ENCODE data around the gene PHACTR1. TPM values are rescaled to one million over a fixed set of nuclear protein-coding genes. Genes with fewer than 3 reads are reported as not detected.

Gene PHACTR1
- total RNA-seq, 1 experiment from 2014 or later: 0.05 TPM

DNA sequence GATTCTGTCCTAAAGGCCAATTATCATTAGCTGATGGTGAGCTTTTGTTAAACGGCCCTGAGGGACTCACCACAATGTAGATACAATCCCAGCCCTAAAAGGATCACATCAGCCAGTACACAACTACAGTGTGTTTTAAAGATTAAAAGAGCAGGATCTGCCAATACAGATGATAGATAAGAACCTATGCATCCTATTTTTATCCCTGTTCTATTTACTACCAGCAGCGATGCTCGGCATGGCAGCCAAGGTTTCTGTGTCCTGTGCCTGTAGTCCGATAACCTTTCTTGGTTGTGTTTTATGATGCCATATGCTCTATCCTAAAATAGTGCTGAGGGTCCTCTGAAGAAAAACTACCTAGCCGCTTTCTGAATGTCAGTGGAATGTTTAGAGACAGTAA, 289.4 kb downstream of the PHACTR1 start:
- ChIA-PET CTCF (no interaction called here), POLR2A (no interaction called here)
- TF ChIP-seq TCF7L2 (IDR thresholded peaks at IDR 0.05; ENCODE audit: low read depth, low read length): no peak
- TF ChIP-seq, protein P1, sequence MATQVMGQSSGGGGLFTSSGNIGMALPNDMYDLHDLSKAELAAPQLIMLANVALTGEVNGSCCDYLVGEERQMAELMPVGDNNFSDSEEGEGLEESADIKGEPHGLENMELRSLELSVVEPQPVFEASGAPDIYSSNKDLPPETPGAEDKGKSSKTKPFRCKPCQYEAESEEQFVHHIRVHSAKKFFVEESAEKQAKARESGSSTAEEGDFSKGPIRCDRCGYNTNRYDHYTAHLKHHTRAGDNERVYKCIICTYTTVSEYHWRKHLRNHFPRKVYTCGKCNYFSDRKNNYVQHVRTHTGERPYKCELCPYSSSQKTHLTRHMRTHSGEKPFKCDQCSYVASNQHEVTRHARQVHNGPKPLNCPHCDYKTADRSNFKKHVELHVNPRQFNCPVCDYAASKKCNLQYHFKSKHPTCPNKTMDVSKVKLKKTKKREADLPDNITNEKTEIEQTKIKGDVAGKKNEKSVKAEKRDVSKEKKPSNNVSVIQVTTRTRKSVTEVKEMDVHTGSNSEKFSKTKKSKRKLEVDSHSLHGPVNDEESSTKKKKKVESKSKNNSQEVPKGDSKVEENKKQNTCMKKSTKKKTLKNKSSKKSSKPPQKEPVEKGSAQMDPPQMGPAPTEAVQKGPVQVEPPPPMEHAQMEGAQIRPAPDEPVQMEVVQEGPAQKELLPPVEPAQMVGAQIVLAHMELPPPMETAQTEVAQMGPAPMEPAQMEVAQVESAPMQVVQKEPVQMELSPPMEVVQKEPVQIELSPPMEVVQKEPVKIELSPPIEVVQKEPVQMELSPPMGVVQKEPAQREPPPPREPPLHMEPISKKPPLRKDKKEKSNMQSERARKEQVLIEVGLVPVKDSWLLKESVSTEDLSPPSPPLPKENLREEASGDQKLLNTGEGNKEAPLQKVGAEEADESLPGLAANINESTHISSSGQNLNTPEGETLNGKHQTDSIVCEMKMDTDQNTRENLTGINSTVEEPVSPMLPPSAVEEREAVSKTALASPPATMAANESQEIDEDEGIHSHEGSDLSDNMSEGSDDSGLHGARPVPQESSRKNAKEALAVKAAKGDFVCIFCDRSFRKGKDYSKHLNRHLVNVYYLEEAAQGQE (IDR thresholded peaks at IDR 0.05; ENCODE audit: insufficient read depth in 1 of 2, low read depth in 2 of 2, low read length in 1 of 2): no peak
- TF ChIP-seq, protein P2, sequence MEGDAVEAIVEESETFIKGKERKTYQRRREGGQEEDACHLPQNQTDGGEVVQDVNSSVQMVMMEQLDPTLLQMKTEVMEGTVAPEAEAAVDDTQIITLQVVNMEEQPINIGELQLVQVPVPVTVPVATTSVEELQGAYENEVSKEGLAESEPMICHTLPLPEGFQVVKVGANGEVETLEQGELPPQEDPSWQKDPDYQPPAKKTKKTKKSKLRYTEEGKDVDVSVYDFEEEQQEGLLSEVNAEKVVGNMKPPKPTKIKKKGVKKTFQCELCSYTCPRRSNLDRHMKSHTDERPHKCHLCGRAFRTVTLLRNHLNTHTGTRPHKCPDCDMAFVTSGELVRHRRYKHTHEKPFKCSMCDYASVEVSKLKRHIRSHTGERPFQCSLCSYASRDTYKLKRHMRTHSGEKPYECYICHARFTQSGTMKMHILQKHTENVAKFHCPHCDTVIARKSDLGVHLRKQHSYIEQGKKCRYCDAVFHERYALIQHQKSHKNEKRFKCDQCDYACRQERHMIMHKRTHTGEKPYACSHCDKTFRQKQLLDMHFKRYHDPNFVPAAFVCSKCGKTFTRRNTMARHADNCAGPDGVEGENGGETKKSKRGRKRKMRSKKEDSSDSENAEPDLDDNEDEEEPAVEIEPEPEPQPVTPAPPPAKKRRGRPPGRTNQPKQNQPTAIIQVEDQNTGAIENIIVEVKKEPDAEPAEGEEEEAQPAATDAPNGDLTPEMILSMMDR (IDR thresholded peaks at IDR 0.05): no peak
- TF ChIP-seq POLR2AphosphoS5 (IDR thresholded peaks at IDR 0.05; ENCODE audit: low read depth, low read length): no peak
- TF ChIP-seq SIN3A (IDR thresholded peaks at IDR 0.05; ENCODE audit: borderline replicate concordance, insufficient read depth, low read depth, low read length): no peak
- Histone ChIP-seq H3K9me3 (ENCODE audit: control insufficient read depth, insufficient read depth, low read depth, low read length) (no peaks in the 10 kb centered on the region), H3K36me3 (ENCODE audit: control insufficient read depth, insufficient read depth, low read length) (no peaks in the 10 kb centered on the region; the same call in 1 of the 2 replicates), H3K4me1 (ENCODE audit: control insufficient read depth, insufficient read depth, low read length) (no peaks in the 10 kb centered on the region), H3K27ac (ENCODE audit: low read length) (no peak overlapping the region), H3K27me3 (ENCODE audit: control insufficient read depth, insufficient read depth, low read length) (peaks cover 17% of the 10 kb centered on the region), H3K4me3 (ENCODE audit: low read depth in 2 of 2, low read length in 2 of 2) (no peak overlapping the region)
- ATAC-seq (no peak), DNase-seq (ENCODE audit: low read depth, low spot score) (no peak)
- in situ Hi-C loops (cut with HindIII; ENCODE audit: low pct_unique_long_range_greater_than_20kb, low sequenced_read_pairs) (no loop called here), intact Hi-C loops (cut with micrococcal nuclease; ENCODE audit: unreplicated experiment) (no loop called here)
- no TSS peak for BruUV-seq (replicated peaks)

DNA sequence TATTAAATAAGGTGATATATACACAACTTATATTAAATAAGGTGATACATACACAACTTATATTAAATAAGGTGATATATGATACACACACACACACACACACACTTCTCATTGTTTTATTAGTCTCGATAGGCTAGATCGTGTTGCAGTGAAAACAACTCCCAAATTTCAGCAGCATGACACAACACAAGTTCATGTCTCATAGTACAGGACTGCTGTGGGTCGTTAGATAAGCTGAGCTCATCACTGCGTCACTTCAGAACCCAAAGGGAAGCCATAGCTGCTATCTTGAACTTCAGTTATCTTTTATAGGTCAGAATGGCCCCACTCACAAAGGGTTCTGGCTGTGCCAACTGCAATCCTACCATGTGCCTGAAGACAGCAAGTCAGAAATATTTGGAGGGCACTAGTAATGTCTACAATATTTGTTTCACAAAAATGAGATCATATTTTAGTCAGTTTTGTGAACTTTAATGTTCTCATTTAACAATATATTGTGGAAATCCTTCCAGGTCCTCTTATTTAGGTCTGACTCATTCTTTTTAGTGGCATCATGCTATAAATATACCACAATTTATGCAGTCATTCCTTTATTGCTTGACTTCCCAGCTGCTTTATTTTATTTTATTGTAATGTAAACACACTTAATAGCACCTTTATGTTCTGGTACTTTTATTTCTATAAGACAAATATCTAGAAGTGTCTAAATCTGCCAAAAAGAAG, 290.2 kb downstream of the PHACTR1 start:
- Histone ChIP-seq H3K27me3 (ENCODE audit: control insufficient read depth, insufficient read depth, low read length) (peaks cover 21% of the 10 kb centered on the region), H3K4me1 (ENCODE audit: control insufficient read depth, insufficient read depth, low read length) (no peaks in the 10 kb centered on the region), H3K9me3 (ENCODE audit: control insufficient read depth, insufficient read depth, low read depth, low read length) (no peaks in the 10 kb centered on the region), H3K36me3 (ENCODE audit: control insufficient read depth, insufficient read depth, low read length) (no peaks in the 10 kb centered on the region; the same call in 1 of the 2 replicates), H3K4me3 (ENCODE audit: low read depth in 2 of 2, low read length in 2 of 2) (no peak overlapping the region), H3K27ac (ENCODE audit: low read length) (no peak overlapping the region)
- POLR2A ChIA-PET: no interaction called here
- CTCF ChIA-PET: no interaction called here
- in situ Hi-C loops (cut with HindIII; ENCODE audit: low pct_unique_long_range_greater_than_20kb, low sequenced_read_pairs) (no loop called here), intact Hi-C loops (cut with micrococcal nuclease; ENCODE audit: unreplicated experiment) (no loop called here)
- DNase-seq (ENCODE audit: low read depth, low spot score): no peak
- TF ChIP-seq, protein P2 (IDR thresholded peaks at IDR 0.05): no peak
- TF ChIP-seq TCF7L2 (IDR thresholded peaks at IDR 0.05; ENCODE audit: low read depth, low read length): no peak
- TF ChIP-seq POLR2AphosphoS5 (IDR thresholded peaks at IDR 0.05; ENCODE audit: low read depth, low read length): no peak
- TF ChIP-seq SIN3A (IDR thresholded peaks at IDR 0.05; ENCODE audit: borderline replicate concordance, insufficient read depth, low read depth, low read length): no peak
- TF ChIP-seq, protein P1 (IDR thresholded peaks at IDR 0.05; ENCODE audit: insufficient read depth in 1 of 2, low read depth in 2 of 2, low read length in 1 of 2): no peak
- BruUV-seq (replicated peaks): no TSS peak
- no peak for ATAC-seq
